ENCODE data around the gene APOF. TPM values are rescaled to one million over a fixed set of nuclear protein-coding genes. Genes with fewer than 3 reads are reported as not detected.
A peak's percentile ranks its signal among the peaks of the same experiment; 100 is the strongest.

Gene APOF
- total RNA-seq, 1 experiment from 2014 or later, result not detected

DNA sequence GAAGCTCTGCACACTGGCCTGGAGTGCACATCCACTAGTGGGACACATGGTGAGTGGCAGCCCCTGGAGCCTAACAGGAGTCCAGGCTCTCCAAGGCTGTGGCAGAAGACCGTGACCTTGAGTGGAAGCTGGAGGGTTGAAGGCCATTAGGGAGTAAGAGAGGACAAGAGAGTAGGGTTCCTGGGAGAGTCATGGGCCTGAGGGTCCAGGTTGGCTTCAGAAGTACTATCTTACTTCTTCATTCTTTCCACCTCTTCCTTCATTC is 23.6 kb downstream of the APOF start:
- Histone ChIP-seq H3K4me1 (ENCODE audit: insufficient read depth, low read length) (peaks cover 21% of the 10 kb centered on the region), H2BK20ac (ENCODE audit: low read depth, low read length, poor library complexity, severe bottlenecking) (no peak overlapping the region), H3K18ac (ENCODE audit: insufficient read length, low read depth, low read length) (peak overlapping the region; percentile 68), H2BK5ac (ENCODE audit: insufficient read length, low read length) (no peak overlapping the region), H3T11ph (ENCODE audit: low read length) (no peak overlapping the region), H2BK120ac (ENCODE audit: low read depth, low read length, poor library complexity, severe bottlenecking) (no peak overlapping the region), H4K20me1 (ENCODE audit: control insufficient read depth, insufficient read depth, insufficient read length) (no peaks in the 10 kb centered on the region), H2AK5ac (ENCODE audit: insufficient read length, low read length) (no peak overlapping the region), H3K23ac (ENCODE audit: insufficient read length, low read depth, low read length) (no peak overlapping the region), H3K9me3 (ENCODE audit: control insufficient read depth, low read depth, low read length) (no peaks in the 10 kb centered on the region), H3K14ac (ENCODE audit: insufficient read depth, low read length) (peak overlapping the region; percentile 56; the same call in 1 of the 2 replicates), H3K4me2 (ENCODE audit: insufficient read depth, insufficient read length, low read length) (peak overlapping the region; percentile 52), H4K8ac (replicated peaks; ENCODE audit: insufficient read length, low read depth, low read length) (no peak overlapping the region), H3K4ac (ENCODE audit: low read depth, low read length) (no peak overlapping the region), H2BK15ac (ENCODE audit: low read depth, low read length) (no peak overlapping the region), H3K79me2 (ENCODE audit: insufficient read depth, low read length) (no peaks in the 10 kb centered on the region), H2AFZ (ENCODE audit: low read length) (no peak overlapping the region), H4K91ac (ENCODE audit: insufficient read length, low read depth, low read length) (no peak overlapping the region), H4K5ac (ENCODE audit: insufficient read length, low read depth, low read length) (no peak overlapping the region), H3K9ac (ENCODE audit: extremely low read depth, insufficient read length, low read length) (no peak overlapping the region), H3K56ac (ENCODE audit: insufficient read length, low read depth, low read length) (no peak overlapping the region), H3K79me1 (ENCODE audit: insufficient read depth, low read depth, low read length, poor library complexity, severe bottlenecking) (no peaks in the 10 kb centered on the region), H3K23me2 (ENCODE audit: insufficient read length, low read depth, low read length, poor library complexity, severe bottlenecking) (peaks cover 4% of the 10 kb centered on the region), H3K27me3 (ENCODE audit: insufficient read depth, low read length) (no peaks in the 10 kb centered on the region), H2BK12ac (ENCODE audit: insufficient read length, low read depth, low read length) (no peak overlapping the region), H3K27ac (ENCODE audit: insufficient read length, low read depth, low read length) (peak overlapping the region; percentile 49)
- Mint-ChIP-seq H3K9me3 (no peaks in the 10 kb centered on the region), H3K36me3 (ENCODE audit: insufficient read depth in 1 of 3, low read depth in 3 of 3) (peaks cover 2 to 23% (median 16%) of the 10 kb centered on the region in 3 experiments; a peak in 6 of 7 replicates), H3K27ac (peak overlapping the region in 2 of 3 experiments; percentile 81 to 96; a peak in 2 of 7 replicates), H3K27me3 (ENCODE audit: low read depth) (peaks cover 11% of the 10 kb centered on the region), H3K4me3 (peak overlapping the region; percentile 24 to 52; a peak in 3 of 5 replicates), H3K4me1 (peaks cover 33 to 36% of the 10 kb centered on the region in 2 experiments)
- no peak for TF ChIP-seq CTCF (conservative IDR thresholded peaks at IDR 0.05)
- no peak for DNase-seq
- WGBS (ENCODE audit: extremely low coverage, insufficient read length, low lambda C conversion rate), result no CpG with 5 or more reads among the region's 1 CpG
